Skeletal muscle satellite cell (primary cell): ENCODE measurements around the gene SH3BP5.

Experiments used
- H3K27me3 ChIP-seq: 2 replicates; pipeline ENCODE4 v1.7.0; 2013; ENCODE audit warnings: low read length; ENCODE audit not compliant: control insufficient read depth, insufficient read depth
- H3K36me3 ChIP-seq: 2 replicates; pipeline ENCODE4 v1.7.0; 2013; ENCODE audit warnings: mild to moderate bottlenecking, control low read depth, low read length; ENCODE audit not compliant: insufficient read depth
- H3K4me1 ChIP-seq: 2 replicates; pipeline ENCODE4 v1.7.0; 2013; ENCODE audit warnings: low read length; ENCODE audit not compliant: control insufficient read depth, insufficient read depth
- H3K4me2 ChIP-seq: 2 replicates; pipeline ENCODE4 v1.7.0; 2013; ENCODE audit warnings: mild to moderate bottlenecking, low read length
- H3K4me3 ChIP-seq: 2 replicates; pipeline ENCODE4 v1.7.0; 2013; ENCODE audit warnings: low read length
- H3K9ac ChIP-seq: 2 replicates; pipeline ENCODE4 v1.7.0; 2013; ENCODE audit warnings: mild to moderate bottlenecking, low read depth, low read length, moderate library complexity
- H3K9me3 ChIP-seq: replicated peaks from 2 replicates; pipeline ENCODE4 v1.7.0; 2013; ENCODE audit warnings: mild to moderate bottlenecking, control low read depth, low read length

The SH3BP5 gene

GRCh38 chr3:15255215-15255614 is 77.2 kb downstream of the SH3BP5 start:
- H3K36me3 ChIP-seq = peaks cover 87% of the 10 kb centered on the region
- no peaks in the 10 kb centered on the region for H3K4me1 ChIP-seq
- H3K9me3 ChIP-seq = no peaks in the 10 kb centered on the region
- no peaks in the 10 kb centered on the region for H3K27me3 ChIP-seq
- H3K4me2 ChIP-seq = no peak overlapping the region
- H3K9ac ChIP-seq = no peak overlapping the region
- H3K4me3 ChIP-seq = no peak overlapping the region

GRCh38 chr3:15253023-15253697 is 79.2 kb downstream of the SH3BP5 start:
- H3K9me3 ChIP-seq = no peaks in the 10 kb centered on the region
- H3K9ac ChIP-seq = no peak overlapping the region
- no peak overlapping the region for H3K4me3 ChIP-seq
- H3K36me3 ChIP-seq = peaks cover 76% of the 10 kb centered on the region
- H3K4me2 ChIP-seq = no peak overlapping the region
- H3K27me3 ChIP-seq = no peaks in the 10 kb centered on the region
- no peaks in the 10 kb centered on the region for H3K4me1 ChIP-seq

- Histone ChIP-seq H3K9me3 (no peaks in the 10 kb centered on the region), H3K4me2 (no peak overlapping the region), H3K4me3 (no peak overlapping the region), H3K9ac (no peak overlapping the region), H3K4me1 (no peaks in the 10 kb centered on the region), H3K36me3 (peaks cover 57% of the 10 kb centered on the region), H3K27me3 (no peaks in the 10 kb centered on the region)
Measured at GRCh38 chr3:15246186-15246585, 86.2 kb downstream of the SH3BP5 start.

GRCh38 chr3:15243822-15244482 is 88.4 kb downstream of the SH3BP5 start:
- H3K36me3 ChIP-seq = peaks cover 71% of the 10 kb centered on the region
- H3K4me1 ChIP-seq = no peaks in the 10 kb centered on the region
- no peak overlapping the region for H3K4me3 ChIP-seq
- no peak overlapping the region for H3K4me2 ChIP-seq
- H3K9ac ChIP-seq = no peak overlapping the region
- H3K9me3 ChIP-seq = no peaks in the 10 kb centered on the region
- no peaks in the 10 kb centered on the region for H3K27me3 ChIP-seq

GRCh38 chr3:15241341-15241740 is 91.0 kb downstream of the SH3BP5 start:
- Histone ChIP-seq H3K4me2 (no peak overlapping the region), H3K4me1 (no peaks in the 10 kb centered on the region), H3K36me3 (peaks cover 63% of the 10 kb centered on the region), H3K27me3 (no peaks in the 10 kb centered on the region), H3K4me3 (no peak overlapping the region), H3K9ac (no peak overlapping the region), H3K9me3 (no peaks in the 10 kb centered on the region)

GRCh38 chr3:15229262-15229661 is 103.1 kb downstream of the SH3BP5 start:
- no peak overlapping the region for H3K9ac ChIP-seq
- no peaks in the 10 kb centered on the region for H3K4me1 ChIP-seq
- H3K4me2 ChIP-seq = no peak overlapping the region
- H3K27me3 ChIP-seq = no peaks in the 10 kb centered on the region
- no peaks in the 10 kb centered on the region for H3K9me3 ChIP-seq
- H3K36me3 ChIP-seq = peaks cover 77% of the 10 kb centered on the region
- H3K4me3 ChIP-seq = no peak overlapping the region

GRCh38 chr3:15228147-15228546 is 104.2 kb downstream of the SH3BP5 start:
- Histone ChIP-seq H3K9ac (no peak overlapping the region), H3K9me3 (no peaks in the 10 kb centered on the region), H3K36me3 (peaks cover 79% of the 10 kb centered on the region), H3K27me3 (no peaks in the 10 kb centered on the region), H3K4me1 (no peaks in the 10 kb centered on the region), H3K4me2 (no peak overlapping the region), H3K4me3 (no peak overlapping the region)

- no peak overlapping the region for H3K9ac ChIP-seq
- H3K4me2 ChIP-seq = no peak overlapping the region
- H3K36me3 ChIP-seq = peaks cover 84% of the 10 kb centered on the region
- H3K9me3 ChIP-seq = no peaks in the 10 kb centered on the region
- no peaks in the 10 kb centered on the region for H3K4me1 ChIP-seq
- no peak overlapping the region for H3K4me3 ChIP-seq
- no peaks in the 10 kb centered on the region for H3K27me3 ChIP-seq
Measured at GRCh38 chr3:15223685-15224572, 108.5 kb downstream of the SH3BP5 start.

GRCh38 chr3:15221574-15222217 is 110.7 kb downstream of the SH3BP5 start:
- H3K9me3 ChIP-seq = no peaks in the 10 kb centered on the region
- no peaks in the 10 kb centered on the region for H3K4me1 ChIP-seq
- peaks cover 82% of the 10 kb centered on the region for H3K36me3 ChIP-seq
- H3K9ac ChIP-seq = no peak overlapping the region
- H3K4me2 ChIP-seq = no peak overlapping the region
- no peaks in the 10 kb centered on the region for H3K27me3 ChIP-seq
- no peak overlapping the region for H3K4me3 ChIP-seq

GRCh38 chr3:15220661-15221060 is 111.7 kb downstream of the SH3BP5 start:
- Histone ChIP-seq H3K9me3 (no peaks in the 10 kb centered on the region), H3K4me3 (no peak overlapping the region), H3K4me1 (no peaks in the 10 kb centered on the region), H3K27me3 (no peaks in the 10 kb centered on the region), H3K4me2 (no peak overlapping the region), H3K36me3 (peaks cover 77% of the 10 kb centered on the region), H3K9ac (no peak overlapping the region)

GRCh38 chr3:15220056-15220455 is 112.3 kb downstream of the SH3BP5 start:
- Histone ChIP-seq H3K4me1 (no peaks in the 10 kb centered on the region), H3K36me3 (peaks cover 74% of the 10 kb centered on the region), H3K9me3 (no peaks in the 10 kb centered on the region), H3K4me3 (no peak overlapping the region), H3K27me3 (no peaks in the 10 kb centered on the region), H3K9ac (no peak overlapping the region), H3K4me2 (no peak overlapping the region)
